ENCODE data around the gene FIBCD1.

FIBCD1 gene

DNA sequence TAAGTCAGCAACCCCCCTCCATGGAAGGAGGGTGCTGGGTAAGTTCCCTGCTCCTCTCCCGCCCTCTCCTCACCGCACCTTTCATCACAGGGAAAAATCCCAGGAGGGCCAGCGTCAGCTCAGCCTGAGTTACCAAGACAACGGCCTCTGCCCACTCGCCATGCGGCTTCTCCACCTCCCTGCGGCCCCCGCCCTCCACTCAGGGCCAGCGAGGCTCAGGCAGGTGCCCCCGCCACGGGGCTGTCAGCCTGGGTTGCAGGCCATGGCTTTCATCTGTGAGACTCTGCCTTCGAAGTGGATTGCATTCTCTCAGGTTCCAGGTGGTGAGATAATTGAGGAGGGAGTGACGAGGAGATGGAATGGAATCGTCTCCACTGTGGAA, 42.7 kb upstream of the FIBCD1 start:
- H3K27me3 ChIP-seq (ENCODE audit: control insufficient read depth, insufficient read depth, low read length) = peaks cover 62% of the 10 kb centered on the region

DNA sequence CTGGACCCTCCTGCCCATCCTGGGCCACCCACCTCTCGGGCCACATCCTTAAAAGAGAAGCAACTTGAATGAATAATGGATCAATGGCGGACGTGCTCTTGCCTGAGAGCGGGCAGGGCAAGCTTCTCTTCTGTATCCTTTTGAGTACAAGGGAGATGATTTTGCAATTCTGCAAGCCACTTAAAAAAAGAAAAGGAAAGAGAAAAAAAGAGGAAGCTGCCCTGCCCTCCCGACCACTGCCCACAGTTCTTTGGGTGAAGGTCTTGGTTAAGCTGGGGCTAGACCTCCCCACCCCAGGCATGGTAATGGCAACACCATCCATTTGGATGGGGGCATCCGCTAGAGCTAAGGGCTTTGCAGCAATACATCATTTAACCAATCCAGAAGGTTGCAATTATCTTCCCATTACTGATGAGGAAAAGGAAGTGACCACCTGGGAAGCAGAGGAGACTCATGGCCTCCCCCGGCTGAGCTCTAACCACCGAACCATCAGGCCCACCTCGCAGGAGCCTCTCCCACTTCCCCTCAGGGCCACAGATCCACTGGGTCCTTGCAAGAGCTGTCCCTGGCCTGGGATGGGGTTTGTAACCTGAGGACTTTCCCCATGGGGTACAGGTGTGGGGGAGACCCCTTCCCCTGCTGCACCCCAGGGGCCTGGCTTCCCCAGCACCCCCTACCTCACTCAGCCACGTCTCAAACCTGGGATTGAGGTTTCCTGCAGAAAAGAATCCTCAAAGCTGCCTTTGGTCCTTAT, 42.1 kb upstream of the FIBCD1 start:
- H3K9ac ChIP-seq (ENCODE audit: low read depth, low read length) = no peak overlapping the region
- no peaks in the 10 kb centered on the region for H3K36me3 ChIP-seq (ENCODE audit: insufficient read depth, low read length)
- H3K4me3 ChIP-seq (ENCODE audit: low read length) = no peak overlapping the region
- no peak overlapping the region for H3K4me2 ChIP-seq (ENCODE audit: low read length)
- H3K4me1 ChIP-seq (ENCODE audit: control insufficient read depth, insufficient read depth, low read length) = no peaks in the 10 kb centered on the region
- H3K27me3 ChIP-seq (ENCODE audit: control insufficient read depth, insufficient read depth, low read length) = peaks cover 58% of the 10 kb centered on the region
- no peaks in the 10 kb centered on the region for H3K9me3 ChIP-seq (replicated peaks; ENCODE audit: low read length)

More for the DNA sequence above, 42.7 kb upstream of the FIBCD1 start:
- Histone ChIP-seq H3K4me1 (ENCODE audit: control insufficient read depth, insufficient read depth, low read length) (no peaks in the 10 kb centered on the region), H3K9ac (ENCODE audit: low read depth, low read length) (no peak overlapping the region), H3K36me3 (ENCODE audit: insufficient read depth, low read length) (no peaks in the 10 kb centered on the region), H3K9me3 (replicated peaks; ENCODE audit: low read length) (no peaks in the 10 kb centered on the region), H3K4me3 (ENCODE audit: low read length) (no peak overlapping the region), H3K4me2 (ENCODE audit: low read length) (no peak overlapping the region)

DNA sequence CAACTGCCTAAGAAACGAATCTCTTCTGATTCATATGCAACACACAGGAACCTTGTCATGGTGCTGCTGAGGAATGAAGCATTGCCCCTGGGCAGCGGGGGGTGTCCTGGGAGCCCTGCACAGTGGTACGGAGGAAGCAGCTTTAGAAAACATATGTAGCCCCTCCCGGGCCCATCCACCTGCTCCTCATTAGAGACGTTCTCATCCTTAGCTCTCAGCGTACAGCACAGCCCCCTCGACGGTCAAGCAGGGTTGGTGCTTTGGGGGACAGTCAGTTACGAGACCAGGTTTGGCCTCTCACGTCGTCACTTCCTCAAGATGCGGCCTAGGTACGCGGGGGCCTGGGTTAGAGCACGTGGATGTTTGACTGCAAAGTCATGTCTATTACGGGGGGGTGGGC, 41.5 kb upstream of the FIBCD1 start:
- Histone ChIP-seq H3K36me3 (ENCODE audit: insufficient read depth, low read length) (no peaks in the 10 kb centered on the region), H3K9me3 (replicated peaks; ENCODE audit: low read length) (no peaks in the 10 kb centered on the region), H3K9ac (ENCODE audit: low read depth, low read length) (no peak overlapping the region), H3K4me1 (ENCODE audit: control insufficient read depth, insufficient read depth, low read length) (no peaks in the 10 kb centered on the region), H3K27me3 (ENCODE audit: control insufficient read depth, insufficient read depth, low read length) (peaks cover 59% of the 10 kb centered on the region), H3K4me2 (ENCODE audit: low read length) (no peak overlapping the region), H3K4me3 (ENCODE audit: low read length) (no peak overlapping the region)

DNA sequence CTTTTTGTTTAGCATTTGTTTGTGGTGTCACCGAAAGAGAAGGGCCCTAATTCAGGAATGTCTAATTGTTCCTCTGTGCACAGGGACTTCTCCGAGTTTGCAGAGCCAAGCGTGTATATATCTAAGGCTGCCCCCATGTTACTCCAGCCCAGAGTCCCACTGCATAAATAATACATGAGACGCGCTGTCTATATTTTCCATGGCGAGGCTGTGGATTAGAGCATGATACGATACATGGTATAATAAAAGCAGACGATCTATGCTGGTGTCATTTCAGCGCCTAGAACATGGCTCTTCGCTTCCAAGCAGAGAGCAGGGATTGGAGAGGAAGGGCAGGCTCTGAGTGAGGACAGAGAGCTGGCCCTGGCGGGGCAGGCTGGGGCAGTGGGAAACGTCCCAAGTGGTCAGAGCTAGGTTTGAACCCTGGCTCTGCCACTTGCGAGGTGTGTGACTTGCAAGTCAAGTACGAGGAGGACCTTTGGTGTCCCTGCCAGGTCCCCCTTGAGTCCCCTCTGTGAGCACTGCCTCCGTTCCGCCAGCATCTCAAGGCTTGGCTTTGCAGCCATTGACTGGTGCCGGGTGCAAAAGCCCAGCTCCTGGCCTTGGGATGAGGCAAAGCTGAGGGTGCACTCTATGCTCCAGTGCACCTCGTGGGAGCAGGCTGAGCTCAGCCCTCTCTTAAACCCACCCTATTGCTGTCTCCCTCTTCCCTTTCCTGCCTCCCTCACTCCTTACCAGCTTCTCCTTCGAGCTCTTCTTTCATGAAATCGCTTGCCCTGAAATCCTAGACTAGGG, 40.7 kb upstream of the FIBCD1 start:
- Histone ChIP-seq H3K4me3 (ENCODE audit: low read length) (no peak overlapping the region), H3K4me2 (ENCODE audit: low read length) (no peak overlapping the region), H3K27me3 (ENCODE audit: control insufficient read depth, insufficient read depth, low read length) (peaks cover 61% of the 10 kb centered on the region), H3K36me3 (ENCODE audit: insufficient read depth, low read length) (no peaks in the 10 kb centered on the region), H3K4me1 (ENCODE audit: control insufficient read depth, insufficient read depth, low read length) (no peaks in the 10 kb centered on the region), H3K9me3 (replicated peaks; ENCODE audit: low read length) (no peaks in the 10 kb centered on the region), H3K9ac (ENCODE audit: low read depth, low read length) (no peak overlapping the region)

DNA sequence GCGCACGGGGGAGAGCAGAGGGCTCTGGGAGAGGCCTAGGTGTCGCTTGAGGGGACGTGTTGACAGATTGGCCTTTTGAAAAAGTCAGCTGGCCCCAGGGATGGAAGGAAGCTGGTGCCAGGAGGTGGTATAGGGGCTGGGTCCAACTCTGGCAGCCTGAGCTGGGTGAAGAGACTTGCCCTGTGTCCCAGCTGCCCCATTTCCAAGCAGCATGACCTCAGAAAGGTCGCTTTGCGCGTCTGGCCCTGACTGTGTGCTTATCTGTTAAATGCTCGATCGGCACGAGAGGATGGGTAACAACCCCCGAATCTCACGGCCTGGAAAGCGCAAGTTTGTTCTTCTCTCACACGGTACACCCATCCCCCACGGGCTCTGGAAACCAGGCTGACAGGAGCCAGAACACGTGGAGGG, 38.8 kb upstream of the FIBCD1 start:
- H3K36me3 ChIP-seq (ENCODE audit: insufficient read depth, low read length) = no peaks in the 10 kb centered on the region
- no peak overlapping the region for H3K4me2 ChIP-seq (ENCODE audit: low read length)
- H3K4me3 ChIP-seq (ENCODE audit: low read length) = no peak overlapping the region
- H3K4me1 ChIP-seq (ENCODE audit: control insufficient read depth, insufficient read depth, low read length) = no peaks in the 10 kb centered on the region
- no peak overlapping the region for H3K9ac ChIP-seq (ENCODE audit: low read depth, low read length)
- no peaks in the 10 kb centered on the region for H3K9me3 ChIP-seq (replicated peaks; ENCODE audit: low read length)
- peaks cover 65% of the 10 kb centered on the region for H3K27me3 ChIP-seq (ENCODE audit: control insufficient read depth, insufficient read depth, low read length)

DNA sequence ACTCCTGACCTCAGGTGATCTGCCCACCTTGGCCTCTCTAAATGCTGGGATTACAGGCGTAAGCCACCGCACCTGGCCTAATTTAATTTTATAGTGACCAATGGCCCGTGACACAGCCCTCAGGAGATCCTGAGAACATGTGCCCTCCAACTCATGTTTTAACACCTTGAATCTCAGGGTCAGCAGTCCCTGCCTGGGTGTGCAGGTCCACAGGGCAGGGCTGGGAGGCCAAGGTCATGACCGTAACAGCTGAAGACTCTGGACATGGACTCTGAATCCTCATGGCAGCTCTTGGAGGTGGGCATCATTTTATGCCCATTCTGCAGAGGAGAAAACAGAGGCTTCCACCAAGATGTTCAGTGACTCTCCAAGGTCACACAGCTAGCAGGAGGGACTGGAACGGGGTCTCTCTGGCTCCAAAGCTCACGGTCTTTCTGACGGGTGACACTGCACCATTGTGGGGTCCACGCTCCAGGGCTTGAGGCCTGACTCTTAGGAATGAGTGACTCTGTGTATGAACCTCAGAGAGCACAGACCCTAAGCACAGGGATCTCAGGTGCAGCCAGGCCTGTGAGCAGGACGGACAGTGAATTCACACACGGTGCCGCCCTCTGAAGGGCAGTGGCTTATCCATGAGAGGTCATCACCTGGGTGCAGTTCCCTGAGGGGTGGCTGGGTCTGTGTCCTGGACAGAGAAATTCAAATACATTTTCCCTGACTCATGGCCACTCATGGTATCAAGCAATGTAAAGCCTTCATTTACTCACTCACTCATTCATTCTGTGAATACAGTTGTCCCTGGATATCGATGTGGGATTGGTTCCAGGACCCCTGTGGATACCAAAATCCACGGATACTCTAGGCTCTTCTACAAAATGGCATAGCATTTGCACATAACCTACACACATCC, 37.1 kb upstream of the FIBCD1 start:
- no peaks in the 10 kb centered on the region for H3K9me3 ChIP-seq (replicated peaks; ENCODE audit: low read length)

DNA sequence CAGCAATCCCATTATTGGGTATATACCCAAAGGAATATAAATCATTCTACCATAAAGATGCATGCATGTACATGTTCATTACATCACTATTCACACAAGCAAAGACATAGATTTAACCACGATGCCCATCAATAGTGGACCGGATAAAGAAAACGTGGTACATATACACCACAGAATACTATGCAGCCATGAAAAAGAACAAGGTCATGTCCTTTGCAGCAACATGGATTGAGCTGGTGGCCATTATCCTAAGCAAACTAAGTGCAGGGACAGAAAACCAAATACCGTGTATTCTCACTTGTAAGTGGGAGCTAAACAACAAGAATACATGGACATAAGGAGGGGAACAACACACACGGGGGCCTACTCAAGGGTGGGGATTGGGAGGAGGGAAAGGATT, 36.1 kb upstream of the FIBCD1 start:
- H3K27me3 ChIP-seq (ENCODE audit: control insufficient read depth, insufficient read depth, low read length) = peaks cover 69% of the 10 kb centered on the region
- no peaks in the 10 kb centered on the region for H3K4me1 ChIP-seq (ENCODE audit: control insufficient read depth, insufficient read depth, low read length)
- no peak overlapping the region for H3K9ac ChIP-seq (ENCODE audit: low read depth, low read length)
- no peaks in the 10 kb centered on the region for H3K9me3 ChIP-seq (replicated peaks; ENCODE audit: low read length)
- H3K4me2 ChIP-seq (ENCODE audit: low read length) = no peak overlapping the region
- H3K36me3 ChIP-seq (ENCODE audit: insufficient read depth, low read length) = no peaks in the 10 kb centered on the region
- no peak overlapping the region for H3K4me3 ChIP-seq (ENCODE audit: low read length)

More for the DNA sequence above, 37.1 kb upstream of the FIBCD1 start:
- H3K9ac ChIP-seq (ENCODE audit: low read depth, low read length) = no peak overlapping the region
- H3K4me3 ChIP-seq (ENCODE audit: low read length) = no peak overlapping the region
- no peak overlapping the region for H3K4me2 ChIP-seq (ENCODE audit: low read length)
- no peaks in the 10 kb centered on the region for H3K4me1 ChIP-seq (ENCODE audit: control insufficient read depth, insufficient read depth, low read length)
- peaks cover 71% of the 10 kb centered on the region for H3K27me3 ChIP-seq (ENCODE audit: control insufficient read depth, insufficient read depth, low read length)
- no peaks in the 10 kb centered on the region for H3K36me3 ChIP-seq (ENCODE audit: insufficient read depth, low read length)

DNA sequence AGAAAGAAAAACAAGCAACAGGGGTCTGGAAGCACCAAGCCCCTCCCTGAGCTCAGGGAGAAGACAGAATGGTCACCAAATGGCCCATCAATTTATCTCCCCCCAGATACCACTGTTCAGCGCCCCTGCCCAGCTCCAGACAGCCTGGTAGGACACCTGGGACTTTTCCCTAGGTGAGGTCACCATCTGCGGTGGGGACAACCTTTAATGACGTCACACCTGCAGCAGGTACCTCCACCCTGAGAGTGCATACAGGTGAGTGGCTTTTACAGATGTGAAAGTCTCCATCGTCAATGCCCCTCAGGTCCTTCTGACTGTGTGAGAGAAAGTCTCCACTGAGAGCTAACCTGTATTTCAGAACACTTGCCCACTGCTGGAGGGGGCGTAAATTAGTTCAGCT, 35.6 kb upstream of the FIBCD1 start:
- Histone ChIP-seq H3K4me3 (ENCODE audit: low read length) (no peak overlapping the region), H3K36me3 (ENCODE audit: insufficient read depth, low read length) (no peaks in the 10 kb centered on the region), H3K9ac (ENCODE audit: low read depth, low read length) (no peak overlapping the region), H3K9me3 (replicated peaks; ENCODE audit: low read length) (no peaks in the 10 kb centered on the region), H3K4me2 (ENCODE audit: low read length) (no peak overlapping the region), H3K27me3 (ENCODE audit: control insufficient read depth, insufficient read depth, low read length) (peaks cover 67% of the 10 kb centered on the region), H3K4me1 (ENCODE audit: control insufficient read depth, insufficient read depth, low read length) (no peaks in the 10 kb centered on the region)

DNA sequence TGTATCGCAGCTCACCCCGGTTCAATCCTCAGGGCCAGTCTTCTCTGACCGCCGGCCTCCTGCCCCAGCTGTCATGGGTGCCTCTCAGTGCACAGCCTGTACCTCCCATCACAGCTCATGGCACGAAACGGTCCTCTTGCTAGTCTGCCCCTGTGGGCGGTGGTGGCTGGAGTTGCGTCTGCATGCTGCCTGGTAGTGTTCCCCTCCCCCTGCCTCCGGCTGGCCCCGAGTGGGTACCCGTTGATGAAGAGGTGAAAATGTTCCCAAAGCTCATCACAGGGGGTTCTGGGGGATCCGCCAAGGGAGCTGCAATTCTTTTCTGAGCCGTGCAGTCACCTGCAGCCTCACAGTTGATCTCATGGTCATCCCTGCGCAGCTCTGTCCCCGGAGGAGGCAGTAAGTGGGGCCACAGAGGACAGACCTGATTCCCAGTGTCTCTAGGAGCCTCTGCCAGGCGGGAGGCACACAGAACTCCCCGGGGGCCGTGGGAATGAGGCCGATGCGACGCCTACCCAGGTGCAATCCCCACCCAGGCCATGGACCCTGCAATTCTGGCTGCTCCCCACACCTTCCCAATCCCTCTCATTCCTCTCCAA, 34.7 kb upstream of the FIBCD1 start:
- no peaks in the 10 kb centered on the region for H3K36me3 ChIP-seq (ENCODE audit: insufficient read depth, low read length)
- no peaks in the 10 kb centered on the region for H3K4me1 ChIP-seq (ENCODE audit: control insufficient read depth, insufficient read depth, low read length)
- H3K9ac ChIP-seq (ENCODE audit: low read depth, low read length) = no peak overlapping the region
- no peak overlapping the region for H3K4me2 ChIP-seq (ENCODE audit: low read length)
- peaks cover 64% of the 10 kb centered on the region for H3K27me3 ChIP-seq (ENCODE audit: control insufficient read depth, insufficient read depth, low read length)
- no peak overlapping the region for H3K4me3 ChIP-seq (ENCODE audit: low read length)
- no peaks in the 10 kb centered on the region for H3K9me3 ChIP-seq (replicated peaks; ENCODE audit: low read length)

DNA sequence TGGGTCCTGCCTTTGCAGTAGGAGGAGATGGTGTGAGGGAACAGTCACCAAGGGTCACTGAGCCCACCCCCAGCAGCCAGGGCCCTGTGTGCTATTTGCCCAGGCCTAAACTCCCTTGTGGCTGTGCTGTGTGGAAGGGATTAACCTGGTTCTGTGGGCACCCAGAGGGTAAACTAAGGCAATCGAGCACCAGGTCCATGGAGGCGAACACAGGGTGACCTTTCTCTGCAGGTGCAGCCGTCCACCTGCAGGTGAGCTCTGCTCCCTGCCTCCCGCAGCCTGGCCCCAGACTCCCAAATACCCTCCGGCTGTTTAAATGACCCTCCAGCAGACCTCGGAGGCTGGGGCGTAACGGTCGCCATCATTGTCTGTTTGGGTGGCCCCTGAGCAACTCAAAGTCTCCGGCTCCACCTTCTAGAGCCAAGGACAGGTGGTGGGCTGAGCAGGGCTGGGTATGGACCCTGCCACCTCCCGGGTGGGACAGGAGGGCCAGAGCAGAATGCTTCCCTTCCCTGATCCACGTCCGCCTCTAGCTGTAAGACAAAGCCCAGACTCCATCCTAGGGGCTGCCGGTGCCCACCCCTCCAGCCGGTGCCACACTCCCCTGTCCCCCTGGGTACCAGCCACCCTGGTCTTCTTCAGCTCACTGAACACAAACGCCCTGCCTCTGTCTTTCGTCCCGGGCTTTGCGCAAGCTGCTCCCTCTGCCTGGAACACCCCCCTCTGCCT, 34.1 kb upstream of the FIBCD1 start:
- Histone ChIP-seq H3K9me3 (replicated peaks; ENCODE audit: low read length) (no peaks in the 10 kb centered on the region), H3K27me3 (ENCODE audit: control insufficient read depth, insufficient read depth, low read length) (peaks cover 64% of the 10 kb centered on the region), H3K9ac (ENCODE audit: low read depth, low read length) (no peak overlapping the region), H3K4me2 (ENCODE audit: low read length) (no peak overlapping the region), H3K4me3 (ENCODE audit: low read length) (no peak overlapping the region), H3K36me3 (ENCODE audit: insufficient read depth, low read length) (no peaks in the 10 kb centered on the region), H3K4me1 (ENCODE audit: control insufficient read depth, insufficient read depth, low read length) (no peaks in the 10 kb centered on the region)
